H1 (cell line): Measurements from ENCODE around the gene LCN2. TPM values are rescaled to one million over a fixed set of nuclear protein-coding genes. Genes with fewer than 3 reads are reported as not detected.

ENCODE experiments used
- CTCF ChIA-PET: fragments of 300-600 bp; sonication (Branson Sonifier 250); formaldehyde crosslinking; loops from one replicate; lab custom pipeline; 2021; ENCODE audit not compliant: partially characterized antibody; lab: Charles Lee
- POLR2A ChIA-PET: fragments of 300-600 bp; sonication (Branson Sonifier 250); formaldehyde crosslinking; loops from one replicate; lab custom pipeline; 2021; ENCODE audit warnings: inconsistent platforms; ENCODE audit not compliant: partially characterized antibody; lab: Charles Lee
- DNase-seq, 2 experiments: peaks; one replicate each; pipeline versions ENCODE4 v3.0.0 to v3.0.0-alpha.2; 2010 to 2022; ENCODE audit warnings: low spot score in 2 of 2, low read depth in 1 of 2, mixed read lengths in 1 of 2
- FAIRE-seq: peaks from 2 replicates; lab custom pipeline; 2011; peaks lifted over from hg19 to GRCh38; lab: Jason Lieb, UNC
- H2AFZ ChIP-seq: 2 replicates; pipeline ENCODE4 v1.8.1; 2012; ENCODE audit warnings: low read length, inconsistent platforms
- H2AK5ac ChIP-seq: 2 replicates; pipeline ENCODE4 v1.6.1; 2013; ENCODE audit warnings: low read depth, low read length
- H2BK120ac ChIP-seq: replicated peaks from 2 replicates; pipeline ENCODE3; 2013; ENCODE audit warnings: low read depth, low read length, inconsistent platforms
- H2BK12ac ChIP-seq: 2 replicates; pipeline ENCODE4 v1.6.1; 2013; ENCODE audit warnings: low read depth, low read length
- H2BK15ac ChIP-seq: 2 replicates; pipeline ENCODE4 v1.6.1; 2013; ENCODE audit warnings: low read length
- H2BK20ac ChIP-seq: 2 replicates; pipeline ENCODE4 v1.6.1; 2013; ENCODE audit warnings: low read length
- H2BK5ac ChIP-seq: 2 replicates; pipeline ENCODE4 v1.6.1; 2013; ENCODE audit warnings: low read depth, low read length
- H3K14ac ChIP-seq: 2 replicates; pipeline ENCODE4 v1.6.1; 2013; ENCODE audit warnings: inconsistent platforms; ENCODE audit not compliant: insufficient read length
- H3K18ac ChIP-seq: 2 replicates; pipeline ENCODE4 v1.6.1; 2013; ENCODE audit warnings: low read length; ENCODE audit errors: extremely low read depth
- H3K23ac ChIP-seq: 2 replicates; pipeline ENCODE4 v1.6.1; 2013; ENCODE audit warnings: inconsistent platforms; ENCODE audit not compliant: insufficient read length
- H3K23me2 ChIP-seq: 2 replicates; pipeline ENCODE4 v1.6.1; 2013; ENCODE audit warnings: low read depth, low read length
- H3K27ac ChIP-seq: 2 replicates; pipeline ENCODE4 v1.6.1; 2011; ENCODE audit warnings: low read depth, low read length, inconsistent platforms
- H3K27me3 ChIP-seq, 4 experiments: replicated peaks in 1 of 4; 1 replicate in 1 of 4; 2 replicates in 3 of 4; pipeline versions ENCODE4 v1.6.1 to v1.8.1; 2011 to 2013; ENCODE audit warnings: low read length in 3 of 4, mild to moderate bottlenecking in 3 of 4, inconsistent platforms in 2 of 4, mixed read lengths in 2 of 4, moderate library complexity in 1 of 4; ENCODE audit not compliant: control insufficient read depth in 3 of 4, insufficient read depth in 3 of 4; ENCODE audit errors: extremely low read depth in 1 of 4
- H3K36me3 ChIP-seq, 4 experiments: 2 replicates each; pipeline versions ENCODE4 v1.6.1 to v1.8.1; 2011 to 2013; ENCODE audit warnings: mild to moderate bottlenecking in 4 of 4, low read length in 3 of 4, moderate library complexity in 2 of 4, control low read depth in 1 of 4, inconsistent platforms in 1 of 4; ENCODE audit not compliant: insufficient read depth in 4 of 4, control insufficient read depth in 2 of 4
- H3K4ac ChIP-seq: replicated peaks from 2 replicates; pipeline ENCODE3; 2013; ENCODE audit warnings: low read length, low read depth, mixed read lengths, inconsistent platforms; ENCODE audit not compliant: insufficient read length
- H3K4me1 ChIP-seq, 4 experiments: replicated peaks in 1 of 4; 1 replicate in 1 of 4; 2 replicates in 3 of 4; pipeline versions ENCODE4 v1.6.1 to v1.8.1; 2011 to 2013; ENCODE audit warnings: low read length in 3 of 4, inconsistent platforms in 2 of 4, mixed read lengths in 1 of 4; ENCODE audit not compliant: insufficient read depth in 4 of 4, control insufficient read depth in 3 of 4
- H3K4me2 ChIP-seq, 2 experiments: 2 replicates each; pipeline versions ENCODE4 v1.6.1 to v1.8.1; 2011 to 2013; ENCODE audit warnings: low read depth in 2 of 2, low read length in 2 of 2, control low read depth in 1 of 2, inconsistent platforms in 1 of 2, mild to moderate bottlenecking in 1 of 2; ENCODE audit not compliant: insufficient read depth in 1 of 2
- H3K4me3 ChIP-seq, 4 experiments: fragments of 200-600, 300-600 bp in 1 of 4; sonication (generic), shearing (Covaris generic), sonication (Bioruptor Twin) in 1 of 4; 2 replicates each; pipeline versions ENCODE4 v1.5.1 to v1.8.1; 2011 to 2016; ENCODE audit warnings: low read length in 4 of 4, low read depth in 3 of 4, control low read depth in 2 of 4, inconsistent platforms in 2 of 4, mild to moderate bottlenecking in 2 of 4, mixed read lengths in 1 of 4, moderate library complexity in 1 of 4; ENCODE audit not compliant: insufficient read depth in 2 of 4; ENCODE audit errors: extremely low read depth in 1 of 4
- H3K56ac ChIP-seq: replicated peaks from 2 replicates; pipeline ENCODE3; 2013; ENCODE audit warnings: low read depth, mild to moderate bottlenecking, mixed read lengths, low read length, inconsistent platforms; ENCODE audit not compliant: insufficient read length
- H3K79me1 ChIP-seq: 2 replicates; pipeline ENCODE4 v1.6.1; 2013; ENCODE audit warnings: low read depth, low read length, control low read depth
- H3K79me2 ChIP-seq, 2 experiments: 2 replicates each; pipeline versions ENCODE4 v1.6.1 to v1.8.1; 2012 to 2013; ENCODE audit warnings: low read length in 2 of 2, mild to moderate bottlenecking in 2 of 2, inconsistent platforms in 1 of 2; ENCODE audit not compliant: insufficient read depth in 2 of 2, control insufficient read depth in 1 of 2
- H3K9ac ChIP-seq, 4 experiments: replicated peaks in 1 of 4; 1 replicate in 1 of 4; 2 replicates in 3 of 4; pipeline versions ENCODE4 v1.6.1 to v1.8.1; 2011 to 2013; ENCODE audit warnings: low read depth in 3 of 4, low read length in 3 of 4, control low read depth in 2 of 4, mild to moderate bottlenecking in 2 of 4, moderate library complexity in 2 of 4, inconsistent platforms in 1 of 4; ENCODE audit errors: extremely low read depth in 1 of 4
- H3K9me3 ChIP-seq, 2 experiments: 2 replicates each; pipeline versions ENCODE4 v1.6.1 to v1.8.1; 2012 to 2013; ENCODE audit warnings: mild to moderate bottlenecking in 2 of 2, moderate library complexity in 2 of 2, control low read depth in 1 of 2, inconsistent platforms in 1 of 2, low read depth in 1 of 2, low read length in 1 of 2, mixed read lengths in 1 of 2; ENCODE audit not compliant: insufficient read depth in 2 of 2
- H4K20me1 ChIP-seq, 2 experiments: replicated peaks in 1 of 2; 2 replicates each; pipeline versions ENCODE3 to v1.8.1; 2011 to 2013; ENCODE audit warnings: inconsistent platforms in 2 of 2, low read length in 2 of 2, mild to moderate bottlenecking in 1 of 2; ENCODE audit not compliant: insufficient read depth in 2 of 2, control insufficient read depth in 1 of 2
- H4K5ac ChIP-seq: 2 replicates; pipeline ENCODE4 v1.6.1; 2013; ENCODE audit warnings: low read length, low read depth, mixed read lengths, inconsistent platforms; ENCODE audit not compliant: insufficient read length
- H4K8ac ChIP-seq: 2 replicates; pipeline ENCODE4 v1.8.0; 2013; ENCODE audit warnings: mild to moderate bottlenecking, moderate library complexity, low read length, inconsistent platforms; ENCODE audit not compliant: insufficient read depth; ENCODE audit errors: extremely low read depth
- H4K91ac ChIP-seq: replicated peaks from 2 replicates; pipeline ENCODE3; 2013; ENCODE audit warnings: low read length, mixed read lengths, inconsistent platforms; ENCODE audit not compliant: insufficient read length
- HDAC6 ChIP-seq: IDR thresholded peaks from one replicate; pipeline ENCODE4 v1.7.1; 2012; ENCODE audit warnings: low read depth, mild to moderate bottlenecking, inconsistent platforms, low read length, moderate library complexity
- TAF7 ChIP-seq: optimal IDR thresholded peaks from 2 replicates; pipeline ENCODE3; 2011; ENCODE audit warnings: low read depth, mild to moderate bottlenecking, inconsistent platforms, low read length, moderate library complexity, borderline replicate concordance
- WGBS, 2 experiments: shearing (Covaris generic) in 1 of 2; methylation state at CpG; one replicate each; pipeline versions ENCODE4 v1.1.6 to v1.1.7; 2013 to 2015; ENCODE audit warnings: low lambda C conversion rate in 2 of 2, mixed read lengths in 2 of 2, inconsistent platforms in 1 of 2, low coverage in 1 of 2, missing lambda C conversion rate in 1 of 2; ENCODE audit not compliant: insufficient replicate concordance in 2 of 2, insufficient coverage in 1 of 2, insufficient read length in 1 of 2; ENCODE audit errors: extremely low coverage in 1 of 2, missing lambda C conversion rate in 1 of 2; 5-methylcytosine and 5-hydroxymethylcytosine counted together
- polyA plus RNA-seq, 7 experiments: library from polyadenylated mRNA; depleted of rRNA in 3 of 7; stranded (reverse) in 5 of 7; unstranded in 2 of 7; fragments of >200 nt in 5 of 7; fragments of 200-250 nt in 2 of 7; gene quantifications; 1 replicate in 5 of 7; 2 replicates in 1 of 7; 4 replicates in 1 of 7; pipeline versions ENCODE4 v1.2.1 to v1.2.3, GENCODE V29; 2011 to 2013; ENCODE audit warnings: missing spikeins in 2 of 7, mixed read lengths in 2 of 7
- total RNA-seq: library from RNA; stranded (reverse); fragmentation: NEBNext Ultra II Directional; extraction: Animal tissue kit (Norgen Biotek cat#: 25700); gene quantifications from 2 replicates; pipeline ENCODE4 v1.2.1, GENCODE V29; 2021

The LCN2 gene
- total and polyA plus RNA-seq, 2 of the 8 experiments (the other 6 are each of a cell fraction or from before 2014, with no cell fraction given) = 1.1 to 1.6 TPM

DNA sequence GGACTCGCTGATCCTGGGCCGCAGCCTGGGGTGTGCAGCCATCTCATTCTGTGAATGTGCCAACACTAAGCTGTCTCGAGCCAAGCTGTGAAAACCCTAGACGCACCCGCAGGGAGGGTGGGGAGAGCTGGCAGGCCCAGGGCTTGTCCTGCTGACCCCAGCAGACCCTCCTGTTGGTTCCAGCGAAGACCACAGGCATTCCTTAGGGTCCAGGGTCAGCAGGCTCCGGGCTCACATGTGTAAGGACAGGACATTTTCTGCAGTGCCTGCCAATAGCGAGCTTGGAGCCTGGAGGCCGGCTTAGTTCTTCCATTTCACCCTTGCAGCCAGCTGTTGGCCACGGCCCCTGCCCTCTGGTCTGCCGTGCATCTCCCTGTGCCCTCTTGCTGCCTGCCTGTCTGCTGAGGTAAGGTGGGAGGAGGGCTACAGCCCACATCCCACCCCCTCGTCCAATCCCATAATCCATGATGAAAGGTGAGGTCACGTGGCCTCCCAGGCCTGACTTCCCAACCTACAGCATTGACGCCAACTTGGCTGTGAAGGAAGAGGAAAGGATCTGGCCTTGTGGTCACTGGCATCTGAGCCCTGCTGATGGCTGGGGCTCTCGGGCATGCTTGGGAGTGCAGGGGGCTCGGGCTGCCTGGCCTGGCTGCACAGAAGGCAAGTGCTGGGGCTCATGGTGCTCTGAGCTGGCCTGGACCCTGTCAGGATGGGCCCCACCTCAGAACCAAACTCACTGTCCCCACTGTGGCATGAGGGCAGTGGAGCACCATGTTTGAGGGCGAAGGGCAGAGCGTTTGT lies 41.6 kb upstream of the LCN2 start:
- Histone ChIP-seq H2AFZ (no peak overlapping the region), H4K20me1 (peaks cover 3 to 12% of the 10 kb centered on the region in 2 experiments), H3K4me3 (no peak overlapping the region), H3K14ac (no peak overlapping the region), H3K4me1 (no peaks in the 10 kb centered on the region), H3K79me1 (no peaks in the 10 kb centered on the region; the same call in 1 of the 2 replicates), H3K79me2 (no peaks in the 10 kb centered on the region), H4K8ac (no peak overlapping the region), H3K36me3 (peaks cover 13 to 44% (median 38%) of the 10 kb centered on the region in 4 experiments), H3K18ac (no peak overlapping the region), H2BK20ac (no peak overlapping the region), H3K27me3 (no peaks in the 10 kb centered on the region), H3K23ac (no peak overlapping the region), H3K56ac (no peak overlapping the region), H2BK120ac (no peak overlapping the region), H4K91ac (no peak overlapping the region), H3K23me2 (no peaks in the 10 kb centered on the region), H2BK5ac (no peak overlapping the region; the same call in 1 of the 2 replicates), H3K4ac (no peak overlapping the region), H2AK5ac (no peak overlapping the region), H2BK12ac (no peak overlapping the region), H2BK15ac (no peak overlapping the region), H3K4me2 (no peak overlapping the region), H3K9ac (no peak overlapping the region), H3K9me3 (no peaks in the 10 kb centered on the region), H3K27ac (no peak overlapping the region), H4K5ac (no peak overlapping the region)
- ChIA-PET POLR2A (interaction anchor here (0.9 to 12.1 kb wide), 6 partner anchors 8 to 41 kb away, joined by 3 to 119 read pairs (median 19); partner anchors contain the start of gene NAIF1), CTCF (interaction anchor here (1.2 to 6.6 kb wide), 8 partner anchors 9 to 164 kb away, joined by 3 to 32 read pairs (median 4); no protein-coding TSS in a partner anchor)
- 85% methylated on average over 18 of the region's 18 CpGs; no CpG with 5 or more reads in 1 of the 2 experiments for WGBS, 2 experiments
- DNase-seq (no peak), FAIRE-seq (no peak)
- no peak for TF ChIP-seq HDAC6
- no peak for TF ChIP-seq TAF7
